ENCODE data around the gene MBD1. TPM values are rescaled to one million over a fixed set of nuclear protein-coding genes. Genes with fewer than 3 reads are reported as not detected.
"Not testable (repeated sequence)": the region's sequence is repeated elsewhere in the genome, so short reads cannot be mapped to it uniquely, and the experiment has no call there.

The MBD1 gene

GRCh38 chr18:50232419-50232818, 48.9 kb downstream of the MBD1 start:
- Histone ChIP-seq H3K4me3 (ENCODE audit: low read length) (no peak overlapping the region), H2BK120ac (ENCODE audit: low read depth, low read length) (peak overlapping the region; percentile 66), H3K4ac (ENCODE audit: low read depth, low read length) (peak overlapping the region; percentile 41), H2BK15ac (replicated peaks; ENCODE audit: low read depth) (peak overlapping the region; percentile 42), H2BK5ac (ENCODE audit: low read length) (peak overlapping the region; percentile 100), H2AK5ac (ENCODE audit: low read length) (no peak overlapping the region), H3K18ac (ENCODE audit: low read length) (peak overlapping the region; percentile 89), H3K79me2 (ENCODE audit: control insufficient read depth, insufficient read depth, low read length) (no peaks in the 10 kb centered on the region), H3K36me3 (ENCODE audit: control insufficient read depth, insufficient read depth, low read length) (no peaks in the 10 kb centered on the region), H3K27me3 (ENCODE audit: insufficient read depth, low read length, poor library complexity) (no peaks in the 10 kb centered on the region), H3K4me1 (ENCODE audit: control insufficient read depth, low read depth, low read length) (peaks cover 17% of the 10 kb centered on the region), H3K79me1 (ENCODE audit: low read length) (no peaks in the 10 kb centered on the region), H4K5ac (ENCODE audit: low read length) (peak overlapping the region; percentile 94), H3K23ac (ENCODE audit: low read length) (no peak overlapping the region), H3K4me2 (ENCODE audit: low read length) (no peak overlapping the region), H4K8ac (ENCODE audit: low read depth, low read length) (peak overlapping the region; percentile 66), H3K56ac (ENCODE audit: low read length) (peak overlapping the region; percentile 69), H3K27ac (ENCODE audit: low read depth, low read length) (peak overlapping the region; percentile 91), H3K9ac (ENCODE audit: low read length) (peak overlapping the region; percentile 52)
- DNase-seq = peak; percentile 92
- no CpG with 5 or more reads among the region's 2 CpGs for WGBS (ENCODE audit: extremely low coverage, insufficient coverage, low lambda C conversion rate)

DNA sequence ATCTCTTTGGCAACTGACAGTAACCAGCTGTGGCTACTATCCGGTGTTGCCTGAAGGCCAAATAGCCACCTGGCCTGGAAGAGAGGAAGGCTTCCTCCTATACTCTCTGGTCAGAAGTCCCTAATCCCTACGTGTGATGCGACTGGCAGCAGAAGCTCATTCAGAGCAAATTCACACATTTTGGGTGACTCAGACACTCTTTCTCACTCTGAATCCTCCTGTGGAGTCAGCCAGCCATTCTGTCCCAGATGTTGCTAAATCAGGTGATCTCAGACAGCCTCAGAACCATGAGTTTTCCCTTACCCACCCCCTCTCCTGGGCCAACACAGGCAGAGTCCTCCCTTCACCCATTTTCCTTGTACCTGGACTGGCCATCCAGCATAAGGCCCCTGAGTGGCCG, 49.7 kb downstream of the MBD1 start:
- Histone ChIP-seq H2BK120ac (ENCODE audit: low read depth, low read length) (peak overlapping the region; percentile 66), H3K79me1 (ENCODE audit: low read length) (no peaks in the 10 kb centered on the region), H3K56ac (ENCODE audit: low read length) (peak overlapping the region; percentile 90), H2BK15ac (replicated peaks; ENCODE audit: low read depth) (no peak overlapping the region), H3K4me2 (ENCODE audit: low read length) (peak overlapping the region; percentile 14), H3K4ac (ENCODE audit: low read depth, low read length) (peak overlapping the region; percentile 41), H4K8ac (ENCODE audit: low read depth, low read length) (no peak overlapping the region), H3K27me3 (ENCODE audit: insufficient read depth, low read length, poor library complexity) (no peaks in the 10 kb centered on the region), H3K27ac (ENCODE audit: low read depth, low read length) (peak overlapping the region; percentile 91), H2AK5ac (ENCODE audit: low read length) (peak overlapping the region; percentile 80), H3K79me2 (ENCODE audit: control insufficient read depth, insufficient read depth, low read length) (no peaks in the 10 kb centered on the region), H2BK5ac (ENCODE audit: low read length) (peak overlapping the region; percentile 100), H3K18ac (ENCODE audit: low read length) (peak overlapping the region; percentile 89), H3K4me1 (ENCODE audit: control insufficient read depth, low read depth, low read length) (peaks cover 17% of the 10 kb centered on the region), H4K5ac (ENCODE audit: low read length) (peak overlapping the region; percentile 94), H3K9ac (ENCODE audit: low read length) (peak overlapping the region; percentile 52), H3K4me3 (ENCODE audit: low read length) (no peak overlapping the region), H3K36me3 (ENCODE audit: control insufficient read depth, insufficient read depth, low read length) (no peaks in the 10 kb centered on the region), H3K23ac (ENCODE audit: low read length) (peak overlapping the region; percentile 30)
- DNase-seq = peak; percentile 97
- no CpG with 5 or more reads among the region's 4 CpGs for WGBS (ENCODE audit: extremely low coverage, insufficient coverage, low lambda C conversion rate)

DNA sequence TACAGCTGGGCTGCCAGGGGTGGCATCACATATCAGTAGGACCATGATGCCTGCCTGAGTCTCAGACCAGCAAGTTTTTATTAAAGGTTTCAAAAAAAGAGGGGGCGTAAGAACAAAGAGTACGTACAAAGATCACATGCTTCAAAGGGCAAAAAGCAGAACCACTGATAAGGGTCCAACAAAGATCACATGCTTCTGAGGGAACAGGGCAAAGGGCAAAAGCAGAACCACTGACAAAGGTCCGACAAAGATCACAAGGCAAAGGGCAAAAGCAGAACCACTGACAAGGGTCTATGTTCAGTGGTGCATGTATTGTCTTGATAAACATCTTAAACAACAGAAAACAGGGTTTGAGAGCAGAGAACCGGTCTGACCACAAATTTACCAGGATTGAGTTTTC, 61.1 kb downstream of the MBD1 start:
- not testable (repeated sequence) for H3K36me3 ChIP-seq (ENCODE audit: control insufficient read depth, insufficient read depth, low read length); H3K9ac ChIP-seq (ENCODE audit: low read length); H3K4me1 ChIP-seq (ENCODE audit: control insufficient read depth, low read depth, low read length); H4K8ac ChIP-seq (ENCODE audit: low read depth, low read length); DNase-seq; H3K4me3 ChIP-seq (ENCODE audit: low read length); H3K23ac ChIP-seq (ENCODE audit: low read length); H2AK5ac ChIP-seq (ENCODE audit: low read length); H3K27me3 ChIP-seq (ENCODE audit: insufficient read depth, low read length, poor library complexity); H3K27ac ChIP-seq (ENCODE audit: low read depth, low read length); H2BK5ac ChIP-seq (ENCODE audit: low read length); H3K18ac ChIP-seq (ENCODE audit: low read length); H3K4ac ChIP-seq (ENCODE audit: low read depth, low read length); H3K4me2 ChIP-seq (ENCODE audit: low read length); H4K5ac ChIP-seq (ENCODE audit: low read length); H3K79me1 ChIP-seq (ENCODE audit: low read length); H2BK15ac ChIP-seq (replicated peaks; ENCODE audit: low read depth); H2BK120ac ChIP-seq (ENCODE audit: low read depth, low read length); H3K79me2 ChIP-seq (ENCODE audit: control insufficient read depth, insufficient read depth, low read length); H3K56ac ChIP-seq (ENCODE audit: low read length)
- WGBS (ENCODE audit: extremely low coverage, insufficient coverage, low lambda C conversion rate) = no CpG with 5 or more reads among the region's 4 CpGs

Small RNA genes lying within 50 kb of the gene (small RNA-seq; reads per million reads assigned to genes)
- not detected for gene RNA5SP458 (ENCODE audit: insufficient read depth)

Data from mesendoderm (in vitro differentiated cells).